Colonic mucosa (tissue), 4 donors: ENCODE data around the gene BCKDHA. TPM values are rescaled to one million over a fixed set of nuclear protein-coding genes. Genes with fewer than 3 reads are reported as not detected.

ENCODE experiments used
- DNase-seq: peaks from one replicate; pipeline ENCODE4 v3.0.0-alpha.2; 2020
- H3K27ac ChIP-seq: fragments of 200-600 bp; one replicate; pipeline ENCODE4 v1.8.0; 2021
- H3K27me3 ChIP-seq: fragments of 200-600 bp; one replicate; pipeline ENCODE4 v1.8.0; 2021
- H3K36me3 ChIP-seq: fragments of 200-600 bp; one replicate; pipeline ENCODE4 v1.8.0; 2021
- H3K4me1 ChIP-seq: fragments of 200-600 bp; one replicate; pipeline ENCODE4 v1.8.0; 2021; ENCODE audit warnings: mild to moderate bottlenecking
- H3K4me3 ChIP-seq: fragments of 200-600 bp; one replicate; pipeline ENCODE4 v1.8.0; 2021
- H3K9ac ChIP-seq, 2 donors: one replicate each; pipeline ENCODE4 v1.7.0; 2013; ENCODE audit warnings: control low read depth in 2 of 2, low read depth in 2 of 2, low read length in 2 of 2
- H3K9me3 ChIP-seq: fragments of 200-600 bp; one replicate; pipeline ENCODE4 v1.8.0; 2021
- CTCF ChIP-seq: fragments of 200-600 bp; IDR thresholded peaks from one replicate; pipeline ENCODE4 v1.8.0; 2022; ENCODE audit warnings: antibody characterized with exemption, mild to moderate bottlenecking
- intact Hi-C: fragments of 100-400 bp; cut with DNase I; formaldehyde crosslinking; loops from one replicate; pipeline ENCODE4 v1.14.1; 2022
- total RNA-seq, 2 donors: library from RNA; stranded (reverse); fragmentation: NEBNext Ultra II Directional in 1 of 2; extraction: Animal tissue kit (Norgen Biotek cat#: 25700) in 1 of 2; gene quantifications; one replicate each; pipeline ENCODE4 v1.2.1, GENCODE V29; 2021
- donor health status: healthy.
- donor health status: DM: no; HTN: no; CAD: no.
- donor health status: DM: no; HTN: no; CAD: no.

The BCKDHA gene
- total RNA-seq, 2 donors from 2014 or later = 18.8 to 31.7 TPM

GRCh38 chr19:41371541-41371940 is 26.1 kb upstream of the BCKDHA start:
- no peak overlapping the region for H3K4me3 ChIP-seq
- intact Hi-C loops = no loop called here
- H3K36me3 ChIP-seq = no peaks in the 10 kb centered on the region
- no peak overlapping the region for H3K27ac ChIP-seq
- no peaks in the 10 kb centered on the region for H3K9me3 ChIP-seq
- TF ChIP-seq CTCF = no peak
- no peaks in the 10 kb centered on the region for H3K27me3 ChIP-seq
- H3K9ac ChIP-seq = no peak overlapping the region
- no peaks in the 10 kb centered on the region for H3K4me1 ChIP-seq
- DNase-seq = no peak

GRCh38 chr19:41372501-41372900 is 25.1 kb upstream of the BCKDHA start:
- intact Hi-C loops = no loop called here
- DNase-seq = no peak
- H3K27me3 ChIP-seq = no peaks in the 10 kb centered on the region
- no peaks in the 10 kb centered on the region for H3K9me3 ChIP-seq
- TF ChIP-seq CTCF = no peak
- H3K4me1 ChIP-seq = no peaks in the 10 kb centered on the region
- H3K36me3 ChIP-seq = no peaks in the 10 kb centered on the region
- H3K4me3 ChIP-seq = no peak overlapping the region
- no peak overlapping the region for H3K9ac ChIP-seq
- H3K27ac ChIP-seq = no peak overlapping the region

GRCh38 chr19:41373993-41374392 is 23.6 kb upstream of the BCKDHA start:
- no peaks in the 10 kb centered on the region for H3K4me1 ChIP-seq
- H3K36me3 ChIP-seq = no peaks in the 10 kb centered on the region
- H3K4me3 ChIP-seq = no peak overlapping the region
- intact Hi-C loops = no loop called here
- H3K9ac ChIP-seq = no peak overlapping the region
- no peak for TF ChIP-seq CTCF
- no peak overlapping the region for H3K27ac ChIP-seq
- H3K9me3 ChIP-seq = no peaks in the 10 kb centered on the region
- H3K27me3 ChIP-seq = no peaks in the 10 kb centered on the region
- DNase-seq = peak; percentile 76

- Histone ChIP-seq H3K4me3 (peak within 1 kb of the TSS; percentile 53), H3K27me3 (no peaks in the 10 kb centered on the region), H3K27ac (peak within 1 kb of the TSS; percentile 5), H3K9me3 (no peaks in the 10 kb centered on the region), H3K36me3 (no peaks in the 10 kb centered on the region), H3K4me1 (no peaks in the 10 kb centered on the region), H3K9ac (peak within 1 kb of the TSS; percentile 55 to 74)
- DNase-seq = peak; percentile 45
- no peak for TF ChIP-seq CTCF
- intact Hi-C loops = no loop called here
Observed at GRCh38 chr19:41376241-41376997, 21.2 kb upstream of the BCKDHA start, which contains the start of gene TMEM91. TMEM91 (plus strand) TSS chr19:41376533; CDS start chr19:41378310, 1,777 bp downstream.

- no peak for TF ChIP-seq CTCF
- H3K4me1 ChIP-seq = no peaks in the 10 kb centered on the region
Observed at GRCh38 chr19:41376998-41377365, 20.6 kb upstream of the BCKDHA start.

More at GRCh38 chr19:41376998-41377365, 20.6 kb upstream of the BCKDHA start:
- DNase-seq = no peak
- H3K9ac ChIP-seq = peak overlapping the region; percentile 55 to 74
- H3K27ac ChIP-seq = peak overlapping the region; percentile 5
- no peaks in the 10 kb centered on the region for H3K27me3 ChIP-seq
- H3K9me3 ChIP-seq = no peaks in the 10 kb centered on the region
- peak overlapping the region; percentile 53 for H3K4me3 ChIP-seq
- no peaks in the 10 kb centered on the region for H3K36me3 ChIP-seq
- intact Hi-C loops = no loop called here
